ENCODE results near the gene GSK3A.
A peak's percentile ranks its signal among the peaks of the same experiment; 100 is the strongest.

GSK3A gene

GRCh38 chr19:42247640-42248199, 5.3 kb upstream of the GSK3A start:
- DNase-seq: no peak

GRCh38 chr19:42246922-42247639, 4.7 kb upstream of the GSK3A start:
- no peak for DNase-seq

- DNase-seq: peak; percentile 76
Observed at GRCh38 chr19:42246143-42246921, 3.9 kb upstream of the GSK3A start.

DNA sequence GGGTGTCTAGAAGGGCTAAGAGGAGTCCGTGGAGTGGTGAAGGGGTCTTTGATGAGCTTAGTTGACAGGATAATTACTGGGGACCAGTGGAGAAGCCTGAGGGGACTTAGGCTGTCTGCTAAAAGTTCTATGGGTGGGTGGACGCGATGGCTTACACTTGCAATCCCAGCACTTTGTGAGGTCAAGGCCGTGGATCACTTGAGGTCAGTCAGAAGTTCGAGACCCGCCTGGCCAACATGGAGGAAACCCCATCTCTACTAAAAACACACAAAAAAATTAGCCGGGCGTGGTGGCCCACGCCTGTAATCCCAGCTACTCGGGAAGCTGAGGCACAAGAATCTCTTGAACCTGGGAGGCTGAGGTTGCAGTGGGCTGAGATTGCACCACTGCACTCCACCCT, 2.8 kb upstream of the GSK3A start:
- no peak for DNase-seq

DNA sequence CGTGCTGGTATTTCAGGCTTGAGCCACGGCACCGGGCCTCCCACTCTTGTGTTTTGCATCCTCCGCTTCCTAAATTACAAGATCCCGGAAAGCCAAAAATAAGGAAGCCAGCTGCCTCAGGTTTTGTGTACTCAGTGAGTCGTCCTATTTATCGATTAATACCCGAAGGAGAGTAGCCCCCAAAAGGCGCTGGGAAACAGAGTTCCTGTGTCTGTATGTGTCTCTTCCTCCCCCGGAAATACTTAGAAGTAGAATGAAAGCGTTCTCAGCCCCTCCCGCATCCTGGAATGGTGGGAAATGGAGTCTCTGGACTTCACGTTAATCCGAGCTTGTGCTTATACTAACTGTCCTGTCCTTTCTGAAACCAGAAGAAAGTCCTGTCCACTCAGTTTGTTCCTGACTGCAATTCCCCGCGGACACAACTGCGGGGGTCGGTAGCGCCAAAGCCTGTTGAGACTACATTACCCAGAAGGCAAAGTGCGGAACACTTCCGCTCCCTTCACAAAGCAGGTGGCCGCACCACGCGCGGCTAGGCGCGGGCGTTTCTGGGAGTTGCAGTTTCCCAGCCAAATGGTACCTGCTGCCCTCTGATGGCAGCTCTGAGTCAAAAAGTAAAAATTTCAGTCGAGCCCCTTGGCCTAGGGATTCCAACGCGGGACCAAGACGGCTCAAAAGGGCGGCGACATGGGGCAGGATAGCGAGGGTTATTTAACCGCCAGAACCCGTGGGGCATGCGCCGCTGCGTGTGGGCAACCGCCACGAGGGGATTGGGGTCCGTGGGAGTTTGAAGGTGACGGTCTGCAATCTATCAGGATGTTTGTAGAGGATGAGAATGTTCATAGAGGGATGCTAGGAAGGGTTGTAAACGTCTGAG, 2.2 kb upstream of the GSK3A start:
- DNase-seq: peak; percentile 97

GRCh38 chr19:42242069-42242511, 312 bp downstream of the GSK3A start:
- no peak for DNase-seq

DNA sequence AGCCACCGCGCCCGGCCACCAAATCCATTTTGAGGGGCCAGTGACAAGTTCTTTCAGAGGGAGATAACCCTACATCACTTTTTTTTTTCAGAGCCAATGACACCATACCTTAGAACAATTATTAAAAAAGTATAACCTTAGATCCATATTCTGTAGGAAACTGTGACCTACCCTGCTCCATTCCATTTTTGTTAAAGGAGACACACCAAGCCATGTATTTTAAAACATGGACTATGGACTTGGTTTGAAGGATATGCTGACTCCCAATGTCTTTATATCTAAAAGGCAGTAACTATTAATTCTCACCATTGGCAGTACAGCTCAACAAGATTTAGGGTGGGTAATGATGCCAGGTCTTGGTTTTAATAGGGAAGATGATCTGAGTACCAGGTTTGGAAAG, 1.1 kb downstream of the GSK3A start:
- DNase-seq: no peak

DNA sequence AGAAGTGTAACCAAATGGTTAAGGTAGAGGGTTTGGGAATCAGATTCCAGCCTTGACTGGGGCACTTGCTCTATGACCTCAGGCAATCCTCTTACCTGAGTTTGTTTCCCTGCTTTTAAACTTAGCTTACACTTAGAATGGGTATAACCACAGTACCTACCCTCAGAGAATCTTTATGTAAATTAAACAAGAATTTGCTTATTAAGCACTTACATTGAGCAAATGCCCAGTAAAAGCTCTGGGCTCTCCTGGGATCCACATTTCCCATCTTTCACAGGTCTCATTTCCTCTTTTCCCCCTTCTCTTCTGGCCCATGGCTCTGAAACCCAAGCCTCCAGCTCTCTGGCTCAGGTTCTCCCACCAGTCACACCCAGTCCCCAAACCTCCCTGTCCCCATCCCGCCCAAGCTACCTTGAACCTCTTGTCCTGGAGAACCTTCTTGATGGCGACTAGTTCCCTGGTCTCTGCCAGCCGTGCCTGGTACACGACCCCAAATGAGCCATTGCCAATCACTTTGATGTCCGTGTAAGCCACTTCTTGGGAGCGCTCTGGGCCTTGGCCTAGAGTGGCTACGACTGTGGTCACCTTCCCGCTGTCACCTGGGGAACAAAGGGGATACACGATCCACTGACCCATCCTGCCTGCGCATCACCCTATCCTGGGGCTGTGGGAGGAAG, 2.7 kb downstream of the GSK3A start:
- no peak for DNase-seq

DNA sequence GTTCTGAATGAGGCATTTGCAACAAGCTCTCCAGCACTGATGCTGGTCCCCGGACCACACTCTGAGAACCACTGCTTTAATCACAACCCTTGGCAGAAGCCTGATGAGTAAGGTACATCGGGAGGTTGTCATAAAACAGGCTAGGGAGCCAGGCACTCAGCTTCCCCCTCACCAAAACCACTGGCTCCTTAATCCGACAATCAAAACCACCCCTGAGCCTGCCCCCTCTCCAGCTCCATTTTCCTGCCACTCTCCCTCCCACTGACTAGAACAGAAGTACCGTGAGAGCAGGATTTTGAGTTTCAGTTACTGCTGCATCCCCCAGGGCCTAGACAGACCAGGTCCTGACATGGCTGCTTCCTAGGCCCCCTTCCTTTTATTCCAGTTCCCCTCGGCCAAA, 7.2 kb downstream of the GSK3A start:
- no peak for DNase-seq

DNA sequence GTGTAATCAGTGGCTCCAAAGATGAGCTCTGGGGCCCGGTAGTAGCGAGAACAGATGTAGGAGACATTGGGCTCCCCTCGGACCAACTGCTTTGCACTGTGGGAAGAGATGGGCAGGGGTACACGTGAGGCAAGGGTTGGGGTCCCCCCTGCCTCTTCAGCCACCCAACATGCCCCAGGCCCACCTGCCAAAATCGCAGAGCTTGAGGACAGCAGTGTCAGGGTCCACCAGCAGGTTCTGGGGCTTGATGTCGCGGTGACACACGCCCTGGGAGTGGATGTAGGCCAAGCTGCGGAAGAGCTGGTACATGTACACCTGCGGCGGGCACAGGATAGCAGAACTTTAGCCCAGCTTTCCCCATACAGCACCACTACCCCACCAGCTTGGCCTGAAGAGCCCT, 8.0 kb downstream of the GSK3A start:
- DNase-seq: no peak

DNA sequence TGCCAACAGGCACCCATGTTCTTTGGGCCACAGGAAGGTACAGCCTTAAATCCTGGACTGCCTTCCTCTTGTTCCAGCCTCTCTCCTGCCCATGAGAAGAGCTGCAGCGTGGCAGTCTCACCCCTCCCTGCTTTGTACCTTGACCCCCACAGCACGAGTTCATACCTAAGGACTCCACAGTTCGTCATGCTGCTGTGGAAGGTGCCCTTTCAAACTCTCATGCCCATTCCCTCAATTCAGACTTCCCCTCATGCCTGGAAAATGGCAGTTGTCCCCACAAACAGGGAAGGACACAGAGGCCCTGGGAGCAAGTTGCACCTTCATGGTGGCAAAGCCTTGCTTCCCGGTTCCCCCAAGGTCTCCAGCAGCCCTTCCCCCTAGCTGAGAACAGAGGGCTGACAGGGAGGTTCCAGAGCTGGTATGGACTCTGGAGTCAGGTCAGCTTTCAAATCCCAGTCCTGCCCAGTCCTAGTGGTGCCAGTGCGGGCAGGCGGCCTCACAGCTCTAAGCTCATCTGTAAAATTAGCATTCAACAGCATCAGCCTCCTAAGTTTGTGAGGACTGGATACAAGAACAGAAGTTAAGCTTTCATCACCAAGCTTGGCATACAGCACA, 8.6 kb downstream of the GSK3A start:
- DNase-seq: no peak

- DNase-seq: peak; percentile 43
Observed at GRCh38 chr19:42233106-42233505, 9.3 kb downstream of the GSK3A start.

- DNase-seq: no peak
Observed at GRCh38 chr19:42232435-42232834, 10.0 kb downstream of the GSK3A start.

DNA sequence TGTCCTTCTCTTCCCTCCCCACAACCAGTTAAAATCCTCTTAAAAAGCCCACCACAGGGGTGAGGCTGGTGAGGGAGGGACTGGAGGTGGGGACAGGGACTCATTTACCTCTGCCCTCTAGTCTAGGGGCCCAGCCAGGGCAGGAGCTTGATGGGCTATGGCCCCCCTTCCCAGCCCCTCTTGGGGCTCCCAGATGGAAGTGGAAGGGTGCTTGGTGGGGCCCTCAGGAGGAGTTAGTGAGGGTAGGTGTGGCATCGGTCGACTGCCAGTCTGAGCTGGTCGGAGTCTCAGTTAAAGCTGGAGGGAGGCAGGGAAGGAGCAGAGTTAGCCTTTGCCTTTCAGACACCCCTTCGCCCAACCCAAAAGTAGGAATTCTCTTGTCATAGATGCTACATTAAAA, 11.8 kb downstream of the GSK3A start:
- DNase-seq: no peak

DNA sequence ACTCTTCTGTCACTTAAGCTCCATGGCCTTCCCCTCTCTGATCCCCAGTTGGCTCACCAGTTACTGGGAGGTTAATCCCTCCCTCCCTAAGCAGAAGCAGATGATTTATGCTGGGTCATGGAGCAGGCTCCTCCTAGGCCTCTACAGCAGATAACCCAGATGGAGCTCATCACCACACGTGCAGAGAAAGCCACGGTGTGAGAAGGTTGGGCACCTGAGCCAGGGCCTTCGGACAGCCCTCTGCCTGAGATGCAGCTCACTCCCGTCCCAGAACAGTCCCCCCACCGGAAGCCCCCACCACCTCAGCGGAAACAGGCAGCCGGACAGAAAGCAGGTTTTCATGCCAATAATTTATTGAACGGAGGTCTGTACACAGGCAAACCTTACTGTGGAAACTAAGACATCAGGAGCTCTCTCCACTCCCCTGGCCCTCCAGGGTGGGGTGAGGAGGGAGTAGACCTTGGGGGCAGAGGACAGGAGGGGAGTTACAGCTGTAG, 12.5 kb downstream of the GSK3A start:
- DNase-seq: no peak

GRCh38 chr19:42229301-42229854, 13.0 kb downstream of the GSK3A start:
- no peak for DNase-seq

GRCh38 chr19:42228641-42229040, 13.8 kb downstream of the GSK3A start:
- DNase-seq: no peak

DNA sequence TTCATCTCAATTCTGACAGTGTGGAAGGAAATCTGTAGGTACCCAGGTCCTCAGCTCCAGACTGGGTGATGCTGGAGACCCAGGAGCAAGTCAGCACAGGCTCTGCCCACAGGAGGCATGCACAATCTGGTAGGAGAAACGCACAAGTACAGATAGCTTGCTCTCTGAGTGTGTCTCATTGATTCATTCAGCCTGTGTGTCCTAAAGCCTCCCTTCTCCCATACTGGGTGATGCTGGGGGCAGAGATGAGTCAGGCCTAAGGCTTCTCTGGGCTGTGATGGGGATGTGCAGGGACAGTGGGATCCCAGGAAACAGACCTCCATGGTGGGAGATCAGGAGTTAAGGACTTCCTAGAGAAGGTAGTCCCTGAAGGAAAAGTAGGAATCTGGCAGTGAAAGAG, 15.5 kb downstream of the GSK3A start:
- no peak for DNase-seq

GRCh38 chr19:42225718-42226292, 16.6 kb downstream of the GSK3A start:
- no peak for DNase-seq

DNA sequence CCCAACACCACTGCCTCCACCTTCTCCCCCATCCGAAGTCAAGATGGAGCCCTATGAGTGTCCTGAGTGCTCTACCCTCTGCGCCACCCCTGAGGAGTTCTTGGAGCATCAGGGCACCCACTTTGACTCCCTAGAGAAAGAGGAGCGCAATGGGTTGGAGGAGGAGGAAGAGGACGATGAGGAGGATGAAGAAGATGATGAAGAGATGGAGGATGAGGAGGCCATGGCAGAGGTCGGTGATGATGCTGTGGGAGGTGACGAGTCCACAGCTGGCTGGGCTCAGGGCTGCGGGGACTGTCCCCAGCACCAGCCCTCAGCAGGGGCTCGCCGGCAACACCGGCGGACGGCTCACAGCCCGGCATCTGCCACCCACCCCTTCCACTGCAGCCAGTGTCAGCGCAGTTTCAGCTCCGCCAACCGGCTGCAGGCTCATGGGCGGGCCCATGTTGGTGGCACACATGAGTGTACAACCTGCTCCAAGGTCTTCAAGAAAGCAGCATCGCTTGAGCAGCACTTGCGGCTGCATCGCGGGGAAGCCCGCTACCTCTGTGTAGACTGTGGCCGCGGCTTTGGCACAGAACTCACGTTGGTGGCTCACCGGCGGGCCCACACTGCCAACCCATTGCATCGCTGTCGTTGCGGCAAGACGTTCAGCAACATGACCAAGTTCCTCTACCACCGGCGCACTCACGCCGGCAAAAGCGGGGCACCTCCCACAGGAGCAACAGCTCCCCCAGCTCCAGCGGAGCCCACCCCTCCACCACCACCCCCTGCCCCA, 17.3 kb downstream of the GSK3A start:
- DNase-seq: no peak

GRCh38 chr19:42220751-42221097, 21.7 kb downstream of the GSK3A start:
- no peak for DNase-seq
